GM21576 (cell line): ENCODE results near the gene ALKBH1.
"Not testable (repeated sequence)": the region's sequence is repeated elsewhere in the genome, so short reads cannot be mapped to it uniquely, and the experiment has no call there.

ENCODE experiments used
- ATAC-seq: cut with Tn5 transposase; IDR thresholded peaks from one replicate; pipeline ENCODE4 v1.9.1; 2021; ENCODE audit warnings: mild to moderate bottlenecking, moderate library complexity; ENCODE audit not compliant: unreplicated experiment

ALKBH1 gene, protein sequence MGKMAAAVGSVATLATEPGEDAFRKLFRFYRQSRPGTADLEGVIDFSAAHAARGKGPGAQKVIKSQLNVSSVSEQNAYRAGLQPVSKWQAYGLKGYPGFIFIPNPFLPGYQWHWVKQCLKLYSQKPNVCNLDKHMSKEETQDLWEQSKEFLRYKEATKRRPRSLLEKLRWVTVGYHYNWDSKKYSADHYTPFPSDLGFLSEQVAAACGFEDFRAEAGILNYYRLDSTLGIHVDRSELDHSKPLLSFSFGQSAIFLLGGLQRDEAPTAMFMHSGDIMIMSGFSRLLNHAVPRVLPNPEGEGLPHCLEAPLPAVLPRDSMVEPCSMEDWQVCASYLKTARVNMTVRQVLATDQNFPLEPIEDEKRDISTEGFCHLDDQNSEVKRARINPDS

DNA sequence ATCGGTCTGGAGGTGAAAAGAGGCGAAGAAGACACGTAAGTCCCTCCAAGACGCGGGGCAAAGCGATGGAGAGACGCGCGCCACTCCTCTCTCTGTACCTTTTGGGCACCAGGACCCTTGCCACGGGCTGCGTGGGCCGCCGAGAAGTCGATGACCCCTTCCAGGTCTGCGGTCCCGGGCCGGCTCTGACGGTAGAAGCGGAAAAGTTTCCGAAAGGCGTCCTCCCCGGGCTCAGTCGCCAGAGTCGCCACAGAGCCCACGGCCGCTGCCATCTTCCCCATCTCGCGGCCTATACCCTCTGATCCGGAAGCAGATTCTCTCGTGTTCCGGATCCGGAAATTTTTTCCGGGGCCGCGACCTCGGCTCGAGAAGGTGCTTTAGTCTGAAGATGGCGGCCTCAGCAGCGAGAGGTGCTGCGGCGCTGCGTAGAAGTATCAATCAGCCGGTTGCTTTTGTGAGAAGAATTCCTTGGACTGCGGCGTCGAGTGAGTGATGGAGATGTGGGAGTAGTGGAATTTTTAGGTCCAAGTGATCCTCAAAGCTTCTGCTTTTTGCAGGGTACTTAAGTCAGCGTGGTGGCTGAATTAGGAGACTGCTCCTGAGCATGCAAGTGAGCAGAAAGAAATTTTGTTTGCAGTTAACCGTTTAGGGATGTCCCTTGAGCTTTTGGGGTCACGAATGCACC is at the start of gene ALKBH1, which contains the start of gene SLIRP:
Gene ALKBH1, minus strand, starts transcription at position 300 of the 685 bp plus-strand sequence. Its CDS starts 19 bp downstream, at position 281.
Gene SLIRP, plus strand, starts transcription at position 380 of the 685 bp plus-strand sequence. Its CDS starts 9 bp downstream, at position 389.
- peak; percentile 92 for ATAC-seq

- ATAC-seq: no peak
Observed at GRCh38 chr14:77752799-77753516, 45.1 kb upstream of the ALKBH1 start.

DNA sequence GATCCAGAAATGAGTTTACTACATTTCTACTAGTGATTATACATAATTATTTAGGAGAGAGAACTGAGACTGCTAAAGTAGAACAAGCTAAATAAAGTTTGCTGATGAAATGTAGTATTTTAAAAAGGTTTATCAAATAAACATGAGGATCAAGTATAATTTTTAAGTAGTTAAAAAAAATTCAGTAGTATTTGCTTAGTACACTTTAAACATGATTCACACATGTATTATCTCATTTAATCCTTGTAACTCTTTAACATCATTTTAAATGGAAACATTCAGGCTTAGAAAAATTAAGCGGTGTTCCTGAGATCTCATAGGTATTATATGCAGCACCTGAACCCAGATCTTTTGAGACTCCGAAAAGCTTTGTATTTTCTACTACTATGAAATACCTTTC is 44.4 kb upstream of the ALKBH1 start:
- no peak for ATAC-seq

DNA sequence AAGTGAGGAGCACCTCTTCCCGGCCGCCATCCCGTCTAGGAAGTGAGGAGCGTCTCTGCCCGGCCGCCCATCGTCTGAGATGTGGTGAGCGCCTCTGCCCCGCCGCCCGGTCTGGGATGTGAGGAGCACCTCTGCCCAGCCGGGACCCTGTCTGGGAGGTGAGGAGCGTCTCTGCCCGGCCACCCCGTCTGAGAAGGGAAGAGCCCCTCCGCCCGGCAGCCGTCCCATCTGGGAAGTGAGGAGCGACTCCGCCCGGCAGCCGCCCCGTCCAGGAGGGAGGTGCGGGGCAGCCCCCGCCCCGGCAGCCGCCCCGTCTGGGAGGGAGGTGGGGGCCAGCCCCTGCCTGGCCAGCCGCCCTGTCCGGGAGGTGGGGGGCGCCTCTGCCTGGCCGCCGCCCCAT is 39.6 kb upstream of the ALKBH1 start:
- not testable (repeated sequence) for ATAC-seq

- no peak for ATAC-seq
Observed at GRCh38 chr14:77746064-77746702, 38.4 kb upstream of the ALKBH1 start.

DNA sequence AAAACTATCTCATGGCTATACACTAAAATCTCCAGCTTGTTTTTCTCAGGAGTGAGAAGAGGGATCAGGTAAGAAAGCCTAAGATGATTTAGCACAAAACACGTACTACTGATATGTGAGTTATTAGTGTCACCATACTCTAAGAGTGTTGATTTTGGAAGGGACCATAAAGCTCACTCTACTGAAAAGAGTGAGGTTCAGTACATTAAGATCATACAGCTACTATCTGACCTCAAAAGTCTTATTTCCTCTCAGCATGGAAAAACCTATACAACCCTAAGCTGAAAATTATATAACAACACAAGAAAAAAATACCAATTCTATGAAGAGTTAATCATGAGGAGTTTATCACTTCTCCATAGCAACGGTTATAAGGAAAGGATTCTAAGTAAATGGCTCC is 33.6 kb upstream of the ALKBH1 start:
- ATAC-seq: no peak

- no peak for ATAC-seq
Observed at GRCh38 chr14:77738559-77739250, 30.9 kb upstream of the ALKBH1 start.

GRCh38 chr14:77730976-77731497 is 23.2 kb upstream of the ALKBH1 start:
- no peak for ATAC-seq

- no peak for ATAC-seq
Observed at GRCh38 chr14:77722301-77722700, 14.5 kb upstream of the ALKBH1 start.

- ATAC-seq: no peak
Observed at GRCh38 chr14:77721437-77721836, 13.6 kb upstream of the ALKBH1 start.

GRCh38 chr14:77717608-77718305 is 9.9 kb upstream of the ALKBH1 start:
- no peak for ATAC-seq

DNA sequence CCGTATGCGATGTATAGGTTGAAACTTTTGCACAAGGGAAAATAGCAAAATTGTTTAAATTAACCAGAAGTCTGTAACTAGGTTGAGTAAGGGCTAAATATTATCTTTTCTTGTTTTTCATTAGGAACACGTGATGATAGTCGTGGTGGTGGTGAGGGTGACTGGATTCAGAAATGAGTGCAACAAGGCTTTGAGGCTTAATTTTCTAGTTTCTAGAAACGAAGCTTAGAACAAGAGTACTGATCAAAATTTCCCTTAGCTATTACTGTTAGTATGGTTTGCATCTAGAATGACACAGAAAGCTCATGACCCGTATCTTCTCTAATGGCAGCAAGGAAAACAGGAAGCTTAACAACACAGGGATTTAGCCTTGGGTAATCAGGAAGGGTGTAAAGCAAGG is 7.1 kb upstream of the ALKBH1 start:
- no peak for ATAC-seq

DNA sequence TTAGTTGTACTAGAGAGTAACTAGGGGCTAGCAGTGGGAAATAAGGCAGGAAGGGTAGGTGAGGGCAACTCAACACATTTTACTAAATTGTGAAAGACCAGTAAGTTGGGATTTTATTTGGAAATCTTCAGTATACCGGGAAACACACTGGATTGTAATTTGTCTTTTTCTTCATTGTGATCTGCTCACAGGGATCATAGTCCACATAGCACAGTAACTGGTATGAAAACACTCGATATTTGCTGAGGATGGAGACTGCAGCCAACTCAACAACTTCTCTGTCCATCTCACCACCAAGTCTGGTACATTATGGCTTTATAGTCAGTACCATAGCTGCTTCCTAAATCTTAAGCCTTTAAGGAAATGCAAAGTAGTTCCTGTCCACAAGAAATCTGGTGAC is 2.5 kb upstream of the ALKBH1 start:
- no peak for ATAC-seq

GRCh38 chr14:77709412-77709811 is 1.6 kb upstream of the ALKBH1 start:
- ATAC-seq: no peak

- ATAC-seq: no peak
Observed at GRCh38 chr14:77708749-77709148, 926 bp upstream of the ALKBH1 start.

GRCh38 chr14:77707355-77707723 is 484 bp downstream of the ALKBH1 start:
- peak; percentile 23 for ATAC-seq

GRCh38 chr14:77691259-77691658 is 16.6 kb downstream of the ALKBH1 start:
- no peak for ATAC-seq

GRCh38 chr14:77682158-77682553 is 25.7 kb downstream of the ALKBH1 start:
- ATAC-seq: no peak
